Left renal pelvis (tissue), 4 donors: ENCODE results near the gene RALGDS. TPM values are rescaled to one million over a fixed set of nuclear protein-coding genes. Genes with fewer than 3 reads are reported as not detected.

ENCODE experiments used
- DNase-seq, 4 donors: peaks; one replicate each; pipeline ENCODE4 v3.0.0-alpha.2; 2013; ENCODE audit warnings: low read depth in 4 of 4, low spot score in 3 of 4
- polyA plus RNA-seq, 4 donors: library from polyadenylated mRNA; unstranded; fragments of 120-200 nt; gene quantifications; one replicate each; pipeline ENCODE4 v1.2.1, GENCODE V29; 2013; ENCODE audit not compliant: insufficient read length in 4 of 4

Gene RALGDS
- polyA plus RNA-seq, 4 donors = 28.5 to 39.6 (median 33.9) TPM

DNA sequence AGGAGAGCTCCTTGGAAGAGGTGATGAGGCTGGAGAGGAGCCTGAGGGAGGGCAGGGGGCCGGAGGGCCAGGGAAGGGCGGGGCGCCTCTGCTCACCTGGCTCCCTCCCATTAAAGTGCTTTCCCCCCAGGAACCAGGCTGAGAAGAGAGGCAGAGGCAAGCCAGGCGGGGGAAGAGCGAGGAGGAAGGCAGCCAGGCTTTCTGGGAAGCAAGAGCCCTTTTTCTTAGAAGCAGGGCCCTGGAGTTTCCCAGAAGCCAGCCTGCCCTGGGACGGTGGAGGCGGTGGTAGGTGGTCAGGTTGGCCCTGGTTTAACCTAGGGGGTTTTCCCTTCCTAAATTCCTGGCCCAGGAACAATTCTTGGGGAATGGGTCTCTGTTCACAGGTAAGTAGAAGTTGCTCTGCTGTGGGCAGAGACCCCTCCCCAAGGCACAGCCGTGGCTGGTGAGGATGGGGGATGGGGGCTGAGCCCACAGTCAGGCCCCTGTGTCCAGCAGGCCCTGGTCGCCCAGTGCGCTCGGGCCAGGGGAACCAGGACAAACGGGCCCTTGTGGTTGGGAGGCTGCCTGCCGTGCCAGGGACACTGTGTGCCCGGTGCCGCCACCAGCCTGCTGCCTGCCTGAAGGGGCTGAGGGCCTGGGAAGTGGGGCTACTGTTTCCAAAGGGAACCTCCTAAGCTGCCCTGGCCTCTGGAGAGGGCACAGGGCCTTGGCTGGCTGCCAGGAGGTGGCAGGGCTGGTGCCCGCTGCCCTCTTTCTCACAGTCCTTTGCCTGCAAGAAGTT is 16.6 kb upstream of the RALGDS start:
- no peak for DNase-seq

DNA sequence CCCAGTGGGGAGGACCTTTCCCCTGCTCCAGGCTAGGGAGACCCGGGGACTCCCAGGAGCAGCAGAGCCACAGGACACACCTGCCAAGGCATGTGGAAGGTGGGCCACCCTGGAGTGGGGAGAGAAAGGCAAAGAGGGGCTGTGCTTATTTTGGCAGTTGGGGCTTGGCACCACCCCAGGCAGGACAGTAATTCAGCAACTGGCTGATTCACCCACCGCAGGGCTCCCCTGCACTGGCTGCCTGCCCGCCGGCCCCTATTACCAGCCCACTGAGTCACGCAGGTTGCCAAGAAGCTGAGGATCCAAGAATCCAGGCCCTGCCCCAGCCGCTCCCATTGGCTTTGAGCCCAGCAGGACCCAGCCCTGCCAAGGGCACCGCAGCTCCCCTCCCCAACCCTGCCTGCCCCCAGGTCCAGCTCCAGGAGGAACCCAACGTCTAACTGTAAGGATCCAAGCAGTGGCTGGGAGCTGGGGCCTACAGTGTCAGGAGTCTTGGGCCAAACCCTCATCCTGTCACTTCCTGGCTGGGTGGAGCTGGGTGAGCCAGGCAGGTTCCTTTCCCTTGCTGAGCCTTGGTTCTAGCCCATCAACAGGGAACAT is 14.2 kb upstream of the RALGDS start:
- no peak for DNase-seq

DNA sequence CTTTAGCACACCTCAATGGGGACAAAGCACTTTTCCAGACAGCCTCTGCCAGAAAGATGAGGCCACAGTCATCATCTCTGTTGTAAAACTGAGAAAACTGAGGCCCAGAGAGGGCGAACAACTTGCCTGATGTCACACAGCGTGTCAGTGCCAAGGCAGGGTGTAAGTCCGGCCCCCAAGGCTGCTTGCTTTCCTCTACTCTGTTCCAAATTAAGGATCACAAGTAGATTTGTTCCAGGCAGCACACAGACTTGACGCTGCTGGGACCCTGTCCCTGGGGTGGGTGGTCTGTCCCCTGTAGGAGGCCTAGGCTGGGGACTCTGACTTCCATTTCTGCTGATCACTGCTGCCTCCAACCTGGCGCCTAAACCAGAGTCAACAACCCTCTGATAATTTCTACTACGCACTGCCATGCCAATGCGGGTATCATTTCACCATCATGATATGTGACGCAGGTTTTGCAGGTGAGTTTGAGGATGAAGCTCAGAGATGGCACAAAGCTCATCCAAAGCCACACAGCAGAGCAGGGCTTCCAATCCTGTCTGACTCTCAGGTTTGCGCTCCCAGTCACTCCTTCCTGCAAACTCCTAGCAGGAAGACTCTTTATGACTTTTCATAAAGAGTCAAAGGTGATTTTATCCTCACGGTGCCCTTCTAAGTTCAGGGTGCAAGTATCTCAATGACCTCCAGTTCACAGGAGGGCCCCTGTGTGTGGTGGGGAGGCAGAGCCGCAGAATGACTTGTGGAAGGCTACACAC is 13.5 kb upstream of the RALGDS start:
- DNase-seq = no peak

GRCh38 chr9:133133681-133134387 is 12.8 kb upstream of the RALGDS start:
- DNase-seq = no peak

GRCh38 chr9:133132174-133132573 is 11.1 kb upstream of the RALGDS start:
- no peak for DNase-seq

DNA sequence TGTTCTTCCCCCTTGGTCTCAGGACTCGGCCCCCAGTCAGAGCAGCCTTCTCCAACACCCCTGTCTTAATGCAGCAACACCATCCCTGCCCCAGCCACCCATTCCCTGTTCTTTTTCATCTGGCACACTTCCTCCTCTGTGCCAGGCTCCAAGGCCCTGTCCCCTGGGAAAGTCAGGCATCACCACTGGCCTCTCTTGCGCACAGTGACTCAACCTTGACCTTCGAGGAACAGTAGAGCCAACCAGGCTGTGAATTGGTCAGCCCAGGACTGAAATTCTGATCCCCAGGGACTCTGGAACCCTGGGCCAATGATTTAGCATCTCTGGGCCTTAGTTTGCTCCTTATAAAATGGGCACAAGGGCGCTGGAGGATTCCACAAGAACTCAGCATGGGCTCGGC is 10.5 kb upstream of the RALGDS start:
- DNase-seq = no peak

- DNase-seq = no peak
Measured at GRCh38 chr9:133130685-133131244, 9.7 kb upstream of the RALGDS start.

- no peak for DNase-seq
Measured at GRCh38 chr9:133129001-133129795, 8.2 kb upstream of the RALGDS start.

DNA sequence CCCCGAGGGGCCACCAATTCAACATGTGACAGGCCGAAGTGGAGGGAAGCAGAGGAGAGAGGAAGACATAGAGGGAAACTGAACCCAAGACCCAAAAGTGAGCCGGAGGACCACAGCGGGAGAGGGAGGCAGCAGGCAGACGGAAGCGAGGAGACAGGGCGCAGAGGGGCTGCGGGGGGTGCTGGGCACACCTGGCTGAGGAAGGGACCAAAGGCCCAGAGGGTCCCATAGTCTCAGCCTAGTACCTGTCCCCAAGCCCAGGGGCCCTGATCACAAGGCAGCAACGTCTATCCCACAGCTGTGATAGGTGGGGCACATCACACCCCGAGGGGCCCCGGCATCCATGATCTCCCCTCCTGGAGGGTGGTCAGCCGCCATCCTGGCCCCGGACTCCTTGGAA is 7.1 kb upstream of the RALGDS start:
- no peak for DNase-seq

DNA sequence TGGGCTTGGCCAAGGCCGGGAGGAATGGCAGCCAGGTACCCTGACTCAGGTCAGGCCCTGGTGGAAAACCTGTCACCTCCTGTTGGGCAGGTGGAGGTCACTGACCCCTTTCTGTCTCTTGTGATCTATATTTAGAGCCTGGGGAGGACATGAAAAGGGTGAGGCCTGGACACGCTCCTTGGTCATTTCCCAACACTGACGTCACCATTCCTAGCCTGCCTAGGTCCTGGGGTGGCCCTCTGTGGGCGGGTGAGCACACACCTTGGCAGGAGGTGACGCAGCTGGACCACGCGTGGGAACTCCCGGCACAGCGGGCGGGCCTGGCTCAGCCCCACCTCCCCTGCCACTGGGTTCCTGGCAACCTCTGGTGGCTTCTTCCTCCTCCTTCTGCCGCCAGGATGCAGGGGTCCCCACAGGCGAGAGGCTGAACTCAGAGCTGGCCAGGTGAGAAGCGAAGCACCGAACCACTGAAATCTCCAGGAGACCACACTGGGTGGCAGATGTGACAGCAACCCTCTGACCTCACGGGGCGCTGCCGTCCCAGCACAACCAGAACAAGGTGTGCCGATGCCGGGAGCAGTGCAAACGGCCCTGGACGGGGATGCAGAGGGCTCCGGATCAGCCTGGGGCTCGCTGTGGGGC is 6.4 kb upstream of the RALGDS start:
- DNase-seq = no peak

- no peak for DNase-seq
Measured at GRCh38 chr9:133126697-133127339, 5.8 kb upstream of the RALGDS start.

GRCh38 chr9:133125941-133126696 is 5.1 kb upstream of the RALGDS start:
- DNase-seq = no peak

GRCh38 chr9:133124907-133125275 is 3.9 kb upstream of the RALGDS start:
- DNase-seq = no peak

GRCh38 chr9:133124123-133124906 is 3.3 kb upstream of the RALGDS start:
- DNase-seq = no peak

DNA sequence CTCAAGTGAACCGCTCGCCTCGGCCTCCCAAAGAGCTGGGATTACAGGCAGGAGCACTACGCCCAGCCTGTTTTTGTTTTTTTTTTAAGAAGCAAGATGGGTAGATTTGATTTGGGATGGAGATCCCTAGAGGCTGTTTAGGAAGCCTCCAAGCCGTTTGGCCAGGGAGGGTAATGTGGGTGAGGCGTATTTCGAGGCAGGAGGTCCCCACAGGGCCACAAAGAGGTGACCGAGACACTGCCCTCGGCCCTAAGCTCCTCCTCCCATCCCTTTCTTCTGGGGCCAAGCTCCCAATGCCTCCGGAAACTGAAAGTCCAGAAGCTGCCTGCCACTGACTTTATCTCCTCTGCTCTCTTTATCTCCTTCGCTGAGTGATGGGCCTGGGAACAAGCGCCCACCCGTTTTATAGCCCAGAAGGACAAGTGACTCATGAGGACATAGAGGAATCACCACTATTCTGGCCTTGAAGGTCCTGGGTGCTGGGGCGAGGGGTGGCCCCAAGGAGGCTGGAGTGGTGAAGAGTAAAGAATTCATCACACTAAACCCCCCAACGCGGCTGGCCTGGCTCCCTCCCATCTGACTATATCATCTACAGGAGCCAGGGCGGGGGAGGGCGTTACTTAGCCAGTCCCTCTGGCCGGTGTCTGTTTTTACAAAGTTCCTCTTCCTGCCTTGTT is 2.0 kb upstream of the RALGDS start:
- no peak for DNase-seq

GRCh38 chr9:133122605-133122934 is 1.5 kb upstream of the RALGDS start:
- DNase-seq = no peak

- DNase-seq = no peak
Measured at GRCh38 chr9:133121915-133122550, 993 bp upstream of the RALGDS start.
